NCI-H1417 (cell line): ENCODE data around the gene SYT7.
"Not testable (repeated sequence)": the region's sequence is repeated elsewhere in the genome, so short reads cannot be mapped to it uniquely, and the experiment has no call there.

Experiments used
- DNase-seq, 3 experiments: peaks; one replicate each; lab custom pipeline; 2025; lab: John Stamatoyannopoulos, UW

Gene SYT7

GRCh38 chr11:61581030-61581928 lies at the start of gene SYT7:
SYT7 (minus strand) TSS chr11:61581076; CDS start chr11:61580820, 256 bp downstream.
- DNase-seq: peak; percentile 97 to 98 (median 97)

DNA sequence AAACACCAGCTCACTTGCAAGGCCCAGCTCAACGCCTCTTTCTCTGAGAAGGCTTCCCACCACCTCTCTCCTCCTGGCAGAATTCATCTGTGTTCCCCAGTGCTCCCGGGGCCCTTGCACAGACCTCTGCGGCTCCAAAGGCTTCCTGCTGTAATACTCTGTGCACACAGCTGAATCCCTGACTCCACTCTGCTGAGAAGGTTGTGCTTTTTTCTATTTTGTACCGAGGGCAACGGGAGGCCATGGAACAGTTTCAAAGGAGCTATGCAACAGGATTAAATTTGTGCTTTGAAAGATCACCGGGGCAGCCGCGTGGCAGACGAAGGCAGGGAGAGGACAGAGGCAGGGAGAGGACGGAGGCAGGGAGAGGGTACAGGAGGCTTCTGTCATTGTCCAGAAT lies 49.2 kb upstream of the SYT7 start:
- no peak for DNase-seq

DNA sequence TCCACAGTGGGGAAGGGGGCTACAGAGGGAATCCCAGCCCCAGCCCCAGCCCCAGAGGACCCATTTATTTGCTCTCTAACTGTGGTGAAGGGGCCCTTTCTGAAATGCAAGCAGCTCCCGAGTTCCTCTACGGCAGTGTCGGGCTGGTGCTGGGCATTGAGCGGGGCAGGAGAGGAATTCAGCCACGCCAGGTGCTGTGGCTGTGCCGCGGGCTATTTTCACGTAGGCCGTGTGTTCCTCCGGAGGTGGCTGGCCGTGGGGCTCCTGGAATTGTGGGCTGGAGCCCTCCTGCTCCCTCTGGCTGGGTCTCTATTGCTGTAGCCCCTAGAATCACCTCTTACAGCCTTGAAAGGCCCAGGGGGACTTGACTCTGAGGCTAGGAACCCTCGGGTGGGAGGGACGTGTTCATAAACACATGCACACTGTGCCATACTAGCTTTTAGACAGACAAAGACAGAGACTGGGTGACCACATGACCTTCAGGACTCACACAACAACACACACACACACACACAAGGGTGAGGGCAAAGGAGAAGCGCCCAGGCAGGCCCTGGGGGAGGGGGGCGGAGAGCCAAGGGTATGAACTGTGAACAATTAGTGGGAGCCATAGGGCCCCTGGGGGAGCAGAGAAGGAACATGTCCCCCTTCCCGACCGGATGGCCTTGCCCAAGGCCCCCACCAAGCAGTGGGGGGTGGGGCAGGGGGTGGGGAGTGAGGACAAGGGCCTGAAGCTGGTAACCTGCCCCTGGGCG lies 48.4 kb upstream of the SYT7 start:
- DNase-seq: no peak

DNA sequence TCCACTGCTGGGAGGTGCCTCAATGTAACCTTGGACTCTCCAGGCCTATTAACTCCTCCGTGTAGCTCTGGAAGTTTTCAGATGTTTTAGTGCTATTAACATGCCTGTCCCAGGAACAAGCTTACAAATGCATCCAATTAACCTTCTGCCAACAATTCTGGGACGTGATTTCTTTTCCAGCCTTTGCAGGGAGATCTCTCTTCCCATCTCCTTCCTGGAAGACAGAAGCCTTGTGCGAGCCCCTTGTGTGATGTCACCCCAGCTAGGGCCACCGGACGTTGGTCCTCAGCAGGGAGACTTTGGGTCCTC lies 47.7 kb upstream of the SYT7 start:
- DNase-seq: no peak

DNA sequence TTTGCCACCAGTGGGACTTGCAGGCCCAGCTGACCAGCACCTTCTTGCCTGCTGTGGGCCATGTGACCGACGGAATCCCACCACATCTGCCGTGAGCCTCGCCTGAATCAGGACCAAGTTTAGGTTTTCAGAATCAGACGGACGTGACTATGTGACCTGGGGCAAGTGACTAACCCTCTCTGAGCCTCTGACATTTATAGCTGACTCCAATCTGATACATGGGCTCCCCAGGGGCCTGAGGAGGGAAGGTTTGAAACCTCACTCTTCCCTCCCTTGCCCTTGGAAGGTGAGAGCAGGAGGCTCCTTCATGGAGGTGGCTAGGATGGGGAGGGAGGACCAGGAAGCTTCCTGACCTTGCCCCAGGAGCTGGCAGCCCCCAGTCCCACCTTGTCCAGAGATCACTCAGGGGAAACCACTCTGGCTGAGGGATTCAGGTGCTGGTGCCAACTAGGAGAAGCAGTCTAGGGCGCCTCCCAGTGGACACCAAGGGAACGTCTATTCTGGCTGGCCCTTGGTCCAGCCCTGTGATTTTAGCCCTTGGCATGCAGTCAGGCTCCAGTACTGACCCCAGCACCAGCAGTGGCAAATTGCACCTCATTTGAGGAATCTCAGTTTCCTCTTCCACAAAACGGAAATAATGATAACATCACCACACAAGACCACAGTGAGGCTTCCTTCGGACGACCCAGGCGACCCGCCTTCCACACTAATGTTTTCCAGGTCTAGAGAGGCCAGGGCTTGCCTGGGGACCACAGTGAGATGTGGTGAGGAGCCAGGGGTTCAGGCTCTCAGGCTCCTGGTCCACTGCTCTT lies 47.2 kb upstream of the SYT7 start:
- DNase-seq: peak; percentile 47 to 75 (median 66)

GRCh38 chr11:61626580-61627380 lies 45.9 kb upstream of the SYT7 start:
- DNase-seq: peak; percentile 12 to 93 (median 86)

GRCh38 chr11:61625525-61625924 lies 44.6 kb upstream of the SYT7 start:
- no peak for DNase-seq

GRCh38 chr11:61621917-61622585 lies 41.2 kb upstream of the SYT7 start:
- no peak for DNase-seq

GRCh38 chr11:61619471-61620226 lies 38.8 kb upstream of the SYT7 start:
- DNase-seq: no peak

DNA sequence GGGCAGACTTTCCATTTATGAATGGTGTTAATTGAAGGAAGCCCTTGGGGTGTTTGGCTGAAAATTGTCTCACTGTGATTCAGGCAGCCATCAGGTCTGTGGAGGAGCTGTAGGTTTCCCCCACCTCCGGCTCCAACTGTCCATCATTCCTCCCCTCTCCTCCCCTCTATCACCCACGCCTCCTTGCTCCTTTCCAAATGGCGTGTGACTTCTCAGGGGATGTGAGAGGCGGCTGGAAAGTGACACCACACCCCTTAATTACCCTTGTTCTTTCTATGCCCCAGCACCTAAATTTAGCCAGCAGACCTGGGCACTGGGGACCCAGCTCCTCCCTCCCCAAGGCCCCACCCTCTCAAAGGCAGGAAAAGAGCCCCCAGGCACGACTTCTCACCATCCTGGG lies 38.1 kb upstream of the SYT7 start:
- DNase-seq: peak; percentile 8 to 51 (median 23)

DNA sequence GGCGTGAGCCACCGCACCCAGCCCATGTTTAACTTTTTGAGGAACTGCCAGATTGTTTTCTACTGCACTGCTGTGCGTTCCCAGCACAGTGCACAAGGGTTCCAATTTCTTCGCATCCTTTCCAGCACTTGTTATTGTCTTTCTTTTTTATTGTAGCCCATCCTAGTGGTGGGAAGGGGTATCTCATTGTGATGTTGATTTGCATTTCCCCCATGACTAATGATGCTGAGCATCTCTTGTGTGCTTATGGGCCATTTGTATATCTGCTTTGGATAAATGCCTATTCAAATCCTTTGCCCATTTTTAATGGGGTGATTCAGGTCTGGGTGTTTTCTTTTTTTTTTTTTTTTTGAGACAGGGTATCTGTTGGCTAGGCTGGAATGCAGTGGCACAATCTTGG lies 36.6 kb upstream of the SYT7 start:
- no peak for DNase-seq

GRCh38 chr11:61616434-61616833 lies 35.6 kb upstream of the SYT7 start:
- DNase-seq: no peak

- not testable (repeated sequence) for DNase-seq
These were observed 33.9 kb upstream of the SYT7 start for GRCh38 chr11:61614782-61615181.

GRCh38 chr11:61613870-61614269 lies 33.0 kb upstream of the SYT7 start:
- DNase-seq: no peak

- no peak for DNase-seq
These were observed 32.2 kb upstream of the SYT7 start for GRCh38 chr11:61613051-61613450.

DNA sequence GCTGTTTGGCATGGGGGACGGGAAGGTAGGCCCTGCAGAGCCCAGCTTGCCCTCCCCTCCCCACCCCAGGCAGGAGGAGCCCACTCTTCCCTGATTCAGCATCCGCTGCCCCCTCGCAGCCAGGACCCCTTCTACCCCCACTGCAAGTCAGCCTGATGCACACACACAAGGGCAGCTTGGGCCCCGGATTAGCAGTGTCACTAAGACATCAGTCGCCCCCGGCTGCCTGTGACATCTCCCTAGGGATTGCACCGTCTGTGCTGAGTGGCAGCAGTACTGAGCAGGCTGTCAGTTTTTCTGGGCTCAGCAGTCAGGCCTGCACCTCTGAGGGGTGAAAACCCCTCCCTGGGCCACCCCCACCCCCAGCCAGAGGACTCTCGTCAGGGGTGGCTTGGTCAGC lies 30.4 kb upstream of the SYT7 start:
- DNase-seq: no peak

GRCh38 chr11:61610905-61611304 lies 30.0 kb upstream of the SYT7 start:
- no peak for DNase-seq

- DNase-seq: peak in 2 of 3 experiments; percentile 41 to 90
These were observed 29.1 kb upstream of the SYT7 start for GRCh38 chr11:61609980-61610366.

DNA sequence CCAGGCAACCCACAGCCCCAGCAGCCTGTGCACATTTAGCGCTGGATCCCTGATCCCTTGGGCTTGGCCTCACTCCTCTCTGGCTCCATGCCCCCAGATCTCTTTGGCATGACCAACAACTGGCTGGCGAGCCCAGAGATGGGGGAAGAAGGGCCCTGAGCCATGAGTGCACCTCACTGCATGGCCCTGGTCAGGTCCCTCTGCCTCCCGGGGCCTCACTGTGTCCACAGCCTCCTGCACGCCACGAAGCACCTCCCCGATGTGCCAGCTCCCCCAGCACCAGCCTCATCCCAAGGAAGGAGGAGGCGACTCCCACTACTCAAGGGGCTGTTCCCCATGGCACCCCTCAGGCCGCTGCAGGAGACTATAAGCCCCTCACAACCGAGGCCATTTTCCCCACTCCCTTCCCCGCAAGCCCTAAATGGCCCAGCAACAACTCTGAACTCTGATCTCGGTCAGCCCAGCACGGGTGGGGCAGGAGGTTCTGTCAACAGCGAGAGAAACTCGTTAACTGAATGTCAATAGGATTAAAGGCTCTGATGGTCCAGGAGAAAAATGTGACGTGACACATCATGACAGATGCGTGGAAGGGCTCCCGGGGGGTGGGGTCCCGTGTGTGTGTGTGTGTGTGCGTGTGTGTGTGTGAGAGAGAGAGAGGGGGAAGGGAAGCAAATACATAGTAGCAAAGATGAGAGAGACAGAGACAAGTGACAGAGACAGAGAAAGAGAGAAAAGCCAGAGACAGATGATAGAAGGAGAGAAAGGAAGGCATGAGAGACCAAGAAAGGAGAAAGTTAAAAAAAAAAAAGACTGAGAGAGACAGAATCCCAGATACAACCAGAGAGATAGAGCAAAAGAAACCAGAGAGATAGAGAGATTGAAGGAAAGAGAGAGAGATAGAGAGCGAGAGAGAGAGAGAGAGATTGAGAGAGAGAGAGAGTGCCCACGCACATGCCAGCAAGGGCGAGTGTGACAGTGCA lies 28.4 kb upstream of the SYT7 start:
- no peak for DNase-seq
